NCI-H2171 treated with DMSO at 0.1 percent for 48 hours (cell line): ENCODE data around the gene TFF3.

Source experiments
- DNase-seq: peaks from one replicate; lab custom pipeline; 2025; lab: John Stamatoyannopoulos, UW

The TFF3 gene

GRCh38 chr21:42266971-42267556, 48.1 kb downstream of the TFF3 start:
- no peak for DNase-seq

- no peak for DNase-seq
These were observed 49.9 kb downstream of the TFF3 start for GRCh38 chr21:42265231-42265812.

DNA sequence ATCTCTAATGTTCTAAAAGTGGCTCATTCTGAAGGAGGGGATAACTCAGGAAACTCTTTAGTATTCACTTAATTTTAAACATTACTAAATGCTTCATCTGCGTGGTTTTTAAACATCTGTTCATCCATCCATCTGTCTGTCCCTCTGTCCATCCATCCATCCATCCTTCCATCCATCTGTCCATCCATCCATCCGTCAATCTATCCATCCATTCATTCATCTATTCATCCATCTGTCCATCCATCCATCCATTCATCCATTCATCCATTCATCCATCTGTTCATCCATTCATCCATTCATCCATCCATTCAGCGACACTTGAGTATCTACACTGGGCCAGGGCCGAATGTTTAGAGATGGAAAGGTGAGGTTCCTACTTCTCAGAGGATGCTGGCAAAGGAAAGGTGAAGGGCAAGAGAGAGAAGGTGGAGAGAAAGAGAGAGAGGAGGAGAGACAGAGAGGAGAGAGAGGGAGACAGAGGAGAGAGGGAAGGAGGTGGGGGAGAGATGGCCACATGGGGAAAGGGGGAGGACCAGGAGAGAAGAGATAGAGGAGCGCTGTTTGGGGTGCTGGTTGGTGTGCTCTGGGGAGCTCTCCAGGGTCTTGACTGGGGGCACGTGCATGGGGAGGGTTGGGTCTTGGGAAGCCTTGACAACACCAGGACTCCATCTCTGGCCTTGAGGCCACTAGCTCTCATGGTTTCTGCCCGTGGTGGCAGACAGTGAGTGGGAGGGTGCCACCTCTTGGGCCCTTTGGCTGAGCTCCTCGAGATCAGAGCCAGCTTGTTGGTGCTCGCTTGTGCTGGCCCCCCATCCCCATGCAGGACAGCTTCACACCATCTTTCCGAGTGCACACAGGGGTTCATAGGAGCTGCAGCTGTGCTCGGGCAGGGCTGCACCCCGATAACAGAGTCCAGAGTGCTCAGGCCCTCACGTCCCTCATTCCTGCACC, 50.7 kb downstream of the TFF3 start:
- DNase-seq, result no peak

DNA sequence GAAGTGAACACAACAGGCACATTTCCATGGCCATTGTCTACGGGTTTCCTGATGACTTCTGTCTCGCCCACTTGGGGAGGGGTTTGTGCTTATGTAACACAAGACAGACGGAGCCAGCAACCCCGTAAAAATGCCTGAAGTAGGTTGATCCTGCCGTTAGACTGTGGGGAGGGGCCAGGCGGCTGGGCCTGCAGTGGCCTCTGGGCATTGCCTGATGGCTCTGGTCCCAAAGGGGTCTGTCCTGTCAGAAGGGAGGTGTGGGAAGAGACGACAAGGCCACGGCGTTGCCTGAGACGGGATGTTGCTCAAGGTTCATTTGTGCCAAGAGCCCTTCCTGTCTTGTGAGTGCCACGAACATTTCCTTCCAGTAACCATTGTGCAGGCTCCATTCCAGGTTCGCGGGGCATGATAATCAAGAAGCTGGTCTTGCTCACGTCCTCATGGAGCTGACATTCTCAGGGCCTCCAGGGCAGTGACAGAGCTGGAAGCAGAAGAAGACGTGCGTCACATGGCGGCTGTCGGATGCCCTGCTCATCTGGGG, 51.5 kb downstream of the TFF3 start:
- DNase-seq, result no peak

DNA sequence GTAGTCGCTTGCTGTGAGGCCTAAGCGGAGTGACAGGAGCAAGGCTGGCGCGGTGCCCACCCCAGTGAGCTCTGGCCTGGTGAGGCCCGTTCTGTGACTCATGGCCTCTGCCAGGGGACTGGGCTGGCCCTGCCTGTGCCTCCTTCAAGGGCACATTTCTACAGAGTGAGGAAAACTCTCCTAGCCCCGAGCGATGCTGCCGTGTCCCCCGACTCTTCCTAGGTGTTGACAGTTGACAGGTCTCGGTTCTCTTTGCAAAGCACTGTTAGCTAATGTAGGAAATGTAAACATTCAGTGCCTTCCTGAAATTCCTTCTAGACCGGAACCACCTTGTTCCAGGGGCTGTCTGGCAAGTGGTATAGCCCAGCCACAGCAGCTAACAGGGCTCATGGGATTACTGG, 52.4 kb downstream of the TFF3 start:
- no peak for DNase-seq

- no peak for DNase-seq
These were observed 53.4 kb downstream of the TFF3 start for GRCh38 chr21:42261829-42262200.
